ENCODE measurements around the gene TCFL5.

DNA sequence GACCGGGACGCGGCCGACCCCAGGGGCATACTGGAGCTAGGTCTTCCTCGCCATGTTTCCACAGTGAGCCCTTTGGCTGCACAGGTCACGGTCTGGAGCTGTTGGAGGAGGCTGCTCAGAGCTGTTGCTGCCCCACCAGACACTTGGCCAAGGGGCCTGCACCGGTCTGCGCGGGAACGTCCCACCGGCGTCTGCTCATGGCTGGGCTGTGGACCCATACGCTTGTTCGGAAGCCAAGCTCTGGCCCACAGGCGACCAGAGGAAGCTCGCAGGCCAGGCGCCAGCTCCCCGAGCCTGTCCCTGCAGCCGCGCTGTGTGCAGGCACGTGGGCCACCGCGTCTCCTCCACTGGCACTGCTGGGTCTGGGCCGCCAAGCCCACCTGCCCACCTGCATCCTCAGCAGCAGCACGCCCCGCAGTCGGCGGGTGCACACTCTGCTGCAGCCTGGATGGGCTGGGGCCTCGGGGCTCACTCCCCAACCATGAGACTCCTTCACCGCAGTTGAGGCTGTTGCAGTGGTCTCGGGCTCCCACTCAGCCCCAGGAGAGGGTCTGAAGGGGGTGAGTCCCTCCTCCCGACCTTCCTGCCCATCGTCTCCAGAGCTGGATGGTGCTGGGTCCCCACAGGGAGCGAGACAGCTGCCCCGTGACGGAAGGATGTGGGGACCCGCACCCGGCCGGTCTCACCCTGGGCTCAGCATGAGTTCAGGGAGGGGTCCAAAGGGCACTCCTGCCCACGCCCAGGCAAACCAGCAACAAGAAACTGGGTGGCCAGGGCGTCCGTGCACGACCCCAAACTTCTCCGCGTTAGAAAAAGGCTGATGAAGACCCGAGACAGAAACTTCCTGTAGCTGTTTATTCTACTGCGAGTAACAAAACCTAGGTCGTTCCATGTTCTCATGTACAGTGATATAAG lies 15.5 kb upstream of the TCFL5 start:
- TF ChIP-seq, protein P1, sequence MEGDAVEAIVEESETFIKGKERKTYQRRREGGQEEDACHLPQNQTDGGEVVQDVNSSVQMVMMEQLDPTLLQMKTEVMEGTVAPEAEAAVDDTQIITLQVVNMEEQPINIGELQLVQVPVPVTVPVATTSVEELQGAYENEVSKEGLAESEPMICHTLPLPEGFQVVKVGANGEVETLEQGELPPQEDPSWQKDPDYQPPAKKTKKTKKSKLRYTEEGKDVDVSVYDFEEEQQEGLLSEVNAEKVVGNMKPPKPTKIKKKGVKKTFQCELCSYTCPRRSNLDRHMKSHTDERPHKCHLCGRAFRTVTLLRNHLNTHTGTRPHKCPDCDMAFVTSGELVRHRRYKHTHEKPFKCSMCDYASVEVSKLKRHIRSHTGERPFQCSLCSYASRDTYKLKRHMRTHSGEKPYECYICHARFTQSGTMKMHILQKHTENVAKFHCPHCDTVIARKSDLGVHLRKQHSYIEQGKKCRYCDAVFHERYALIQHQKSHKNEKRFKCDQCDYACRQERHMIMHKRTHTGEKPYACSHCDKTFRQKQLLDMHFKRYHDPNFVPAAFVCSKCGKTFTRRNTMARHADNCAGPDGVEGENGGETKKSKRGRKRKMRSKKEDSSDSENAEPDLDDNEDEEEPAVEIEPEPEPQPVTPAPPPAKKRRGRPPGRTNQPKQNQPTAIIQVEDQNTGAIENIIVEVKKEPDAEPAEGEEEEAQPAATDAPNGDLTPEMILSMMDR (IDR thresholded peaks at IDR 0.05), result no peak
- no peak for TF ChIP-seq ZFX (IDR thresholded peaks at IDR 0.05; ENCODE audit: borderline replicate concordance)
